ENCODE measurements around the gene WNT3. TPM values are rescaled to one million over a fixed set of nuclear protein-coding genes. Genes with fewer than 3 reads are reported as not detected.
"Not testable (repeated sequence)": the region's sequence is repeated elsewhere in the genome, so short reads cannot be mapped to it uniquely, and the experiment has no call there.

WNT3 gene
- polyA plus RNA-seq, 1 donor, result 2.4 TPM

DNA sequence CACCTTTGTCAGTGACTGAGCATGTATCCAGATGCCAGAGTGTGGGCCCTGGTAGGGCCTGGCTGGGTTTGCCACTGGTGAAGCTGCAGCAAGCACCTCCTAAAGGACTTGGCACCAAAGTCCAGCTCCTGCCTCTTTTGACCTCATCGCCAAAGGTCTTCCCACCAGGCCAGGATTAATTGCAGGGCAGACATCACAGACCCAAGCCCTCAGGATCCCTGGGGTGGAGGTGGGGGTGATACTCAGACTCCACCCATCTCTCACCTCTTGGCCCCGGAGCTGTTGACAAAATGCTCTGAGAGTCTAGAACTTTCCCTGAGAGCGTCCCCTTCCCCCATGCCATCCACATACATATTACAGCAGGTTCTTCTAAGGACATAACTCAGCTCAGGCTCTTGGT is 4.6 kb downstream of the WNT3 start:
- no peak for DNase-seq (ENCODE audit: low read depth)

DNA sequence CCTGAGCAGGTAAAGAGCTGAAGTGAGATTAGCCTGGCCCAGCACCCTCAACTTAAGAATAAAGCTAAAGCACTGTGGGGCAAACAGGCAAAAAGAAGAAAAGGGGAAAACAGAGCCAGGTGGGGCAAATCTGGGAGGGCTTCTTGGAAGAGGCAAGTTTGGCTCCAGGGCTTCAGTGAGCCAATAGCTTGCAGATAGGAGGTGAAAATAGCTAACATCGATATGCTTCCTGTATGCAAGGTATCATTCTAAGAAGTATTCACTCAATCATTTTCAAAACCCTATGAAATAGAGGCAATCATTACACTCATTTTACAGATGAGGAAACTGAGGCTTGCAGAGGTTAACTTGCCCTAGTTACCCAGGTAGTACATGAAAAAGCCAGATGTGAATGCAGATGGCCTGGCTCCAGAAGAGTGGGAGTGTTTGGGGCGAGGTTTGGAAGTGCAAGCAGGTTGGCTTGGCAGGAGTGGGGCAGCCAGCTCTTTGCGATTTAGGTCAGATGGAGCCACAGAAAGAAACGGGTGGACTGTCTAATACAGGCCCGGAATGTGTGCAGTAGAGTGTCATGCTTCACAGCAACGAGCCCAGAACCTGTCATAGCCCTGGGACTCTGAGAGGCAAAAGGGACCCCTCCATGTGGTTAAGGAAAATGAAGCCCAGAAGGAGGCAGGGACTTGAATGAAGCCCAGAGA is 5.7 kb downstream of the WNT3 start:
- DNase-seq (ENCODE audit: low read depth), result no peak

DNA sequence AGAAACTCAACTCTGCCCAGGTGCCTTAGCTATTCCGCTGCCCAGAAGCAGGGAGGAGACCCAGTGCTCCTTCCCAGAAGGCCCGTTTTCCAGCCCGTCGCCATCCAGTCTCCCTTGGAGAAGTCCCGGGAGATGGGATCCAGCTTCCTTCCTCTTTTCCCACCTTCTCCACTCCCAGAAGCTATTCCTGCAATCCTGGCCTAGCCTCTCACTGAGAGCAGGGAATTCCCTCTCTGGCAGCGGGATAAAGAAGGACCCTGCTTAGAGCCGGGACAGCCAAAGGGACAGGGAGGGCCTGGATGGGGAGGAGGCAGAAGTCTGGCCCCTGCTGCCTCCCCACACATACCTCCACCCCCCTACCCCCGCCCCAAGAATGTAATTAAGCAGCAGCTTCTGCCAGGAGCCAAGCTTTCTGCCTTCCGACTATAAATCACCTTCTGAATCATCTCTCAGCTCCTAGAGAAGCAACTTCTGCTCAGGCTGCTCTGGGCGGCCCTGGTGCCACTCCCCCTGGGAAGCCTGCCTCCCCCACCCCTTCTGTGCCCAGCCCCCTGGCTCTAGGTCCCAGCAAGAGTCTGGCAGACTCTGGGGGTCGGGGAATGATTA is 6.4 kb downstream of the WNT3 start:
- DNase-seq (ENCODE audit: low read depth), result no peak

DNA sequence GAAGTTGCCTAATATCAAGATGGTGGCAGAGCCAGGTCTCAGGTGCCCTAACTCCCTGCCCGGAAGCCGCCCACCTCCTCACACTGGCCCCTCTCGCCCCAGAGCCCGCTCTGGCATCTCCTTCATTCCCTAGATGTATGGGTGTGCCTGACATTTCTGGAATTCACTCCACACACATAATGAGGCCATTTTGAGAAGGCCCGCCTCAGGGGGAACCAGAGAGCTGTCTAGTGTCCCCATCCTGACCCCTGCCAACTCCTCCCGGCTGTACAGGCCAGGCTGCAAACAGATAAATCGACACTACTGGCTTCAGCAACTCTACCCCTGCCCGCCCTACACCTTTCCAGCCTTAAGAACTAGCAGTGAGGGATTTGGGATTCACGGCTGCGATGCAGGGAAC is 7.7 kb downstream of the WNT3 start:
- no peak for DNase-seq (ENCODE audit: low read depth)

DNA sequence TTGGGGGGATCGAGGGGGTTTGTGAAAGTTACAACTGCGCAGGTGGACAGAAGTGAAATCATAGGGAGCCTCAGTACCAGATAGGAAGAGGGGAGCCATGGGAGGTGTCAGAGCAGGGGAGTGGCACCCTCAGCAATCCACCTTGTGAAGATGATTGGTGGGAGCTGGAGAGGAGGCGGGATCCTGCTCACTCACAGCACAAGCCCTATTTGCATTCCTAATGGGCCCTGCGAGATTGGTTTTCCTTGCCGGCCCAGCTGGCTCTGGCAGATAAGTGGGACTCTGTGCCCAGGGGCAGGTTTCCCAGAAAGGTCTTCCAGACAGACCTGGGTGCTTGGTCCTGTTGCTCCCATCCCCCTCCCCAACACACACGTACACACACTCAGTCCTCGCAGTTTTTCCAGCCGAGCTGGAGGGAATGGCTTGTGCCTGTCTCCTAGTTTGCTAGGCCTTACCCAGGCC is 9.4 kb downstream of the WNT3 start:
- DNase-seq (ENCODE audit: low read depth), result no peak

DNA sequence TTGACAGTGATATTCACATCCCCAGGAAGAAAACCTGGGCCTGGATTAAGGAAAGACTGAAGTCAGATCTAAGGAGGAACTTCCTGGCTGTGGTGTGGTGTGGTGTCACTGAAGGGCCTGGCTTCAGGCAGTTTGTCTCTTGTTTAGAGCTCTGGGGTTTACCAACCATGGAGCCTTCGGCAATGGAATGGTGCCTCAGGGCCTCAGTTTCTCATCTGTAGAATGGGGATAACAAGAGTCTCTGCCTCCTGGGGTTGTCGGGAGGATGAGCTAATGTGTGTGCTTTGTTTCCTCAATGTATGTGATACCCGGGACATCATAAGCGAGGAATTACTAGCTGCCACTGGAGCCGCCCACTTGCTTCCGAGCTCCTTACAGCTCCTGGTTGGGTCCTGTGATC is 12.7 kb downstream of the WNT3 start:
- DNase-seq (ENCODE audit: low read depth), result no peak

DNA sequence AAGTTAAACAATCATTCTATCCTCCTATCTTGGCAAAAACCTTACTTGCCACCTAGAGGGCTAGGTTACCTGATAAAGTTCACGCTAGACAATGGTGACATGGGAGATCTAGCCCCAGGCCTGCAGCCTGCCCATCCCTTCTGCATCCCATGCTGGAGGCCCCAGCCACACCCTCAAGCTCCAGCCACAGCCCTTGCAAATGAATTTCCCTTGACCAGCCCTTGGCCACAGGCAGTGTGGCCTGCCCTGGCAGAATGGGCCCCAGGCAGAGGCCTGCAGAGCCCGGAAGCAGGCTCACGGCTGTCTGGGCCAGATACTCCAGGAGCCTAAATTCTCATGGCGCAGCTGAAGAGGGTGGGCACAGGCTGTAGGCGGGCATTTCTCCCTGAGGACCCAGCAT is 14.9 kb downstream of the WNT3 start:
- no peak for DNase-seq (ENCODE audit: low read depth)

DNA sequence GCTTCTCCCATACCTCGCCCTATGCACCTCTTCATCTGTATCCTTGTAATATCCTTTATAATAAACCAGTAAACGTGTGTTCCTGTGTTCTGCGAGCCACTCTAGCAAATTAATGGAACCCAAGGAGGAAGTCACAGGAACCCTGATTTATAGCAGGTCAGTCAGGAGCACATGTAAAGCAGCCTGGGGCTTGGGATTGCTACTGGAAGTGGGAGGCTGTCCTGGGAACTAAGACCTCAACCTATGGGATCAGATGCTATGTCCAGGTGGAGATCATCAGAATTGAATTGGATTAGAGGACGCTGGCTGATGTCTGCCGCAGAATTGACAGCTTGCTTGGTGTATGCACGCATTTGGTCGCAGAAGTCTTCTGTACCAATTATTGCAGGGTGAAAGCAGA is 15.7 kb downstream of the WNT3 start:
- DNase-seq (ENCODE audit: low read depth), result no peak

DNA sequence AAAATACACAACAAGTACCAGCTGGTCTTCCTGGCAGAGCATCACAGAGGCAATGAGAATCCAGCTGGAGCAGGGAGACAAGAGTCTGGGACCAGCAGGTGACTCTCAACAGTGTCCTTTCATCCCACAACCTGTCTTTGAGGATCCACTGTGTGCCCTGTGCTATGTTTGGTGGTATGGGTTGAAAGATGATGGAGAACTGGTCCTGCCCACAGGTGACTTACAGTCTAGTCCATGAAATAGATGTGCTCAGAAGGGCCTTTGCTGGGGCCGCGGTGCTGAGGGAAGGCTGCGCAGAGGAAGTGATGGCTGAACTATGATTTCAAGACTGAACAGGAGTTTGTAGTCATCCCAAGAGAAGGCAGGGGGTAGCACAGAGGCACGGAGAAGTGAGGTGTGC is 17.9 kb downstream of the WNT3 start:
- no peak for DNase-seq (ENCODE audit: low read depth)

DNA sequence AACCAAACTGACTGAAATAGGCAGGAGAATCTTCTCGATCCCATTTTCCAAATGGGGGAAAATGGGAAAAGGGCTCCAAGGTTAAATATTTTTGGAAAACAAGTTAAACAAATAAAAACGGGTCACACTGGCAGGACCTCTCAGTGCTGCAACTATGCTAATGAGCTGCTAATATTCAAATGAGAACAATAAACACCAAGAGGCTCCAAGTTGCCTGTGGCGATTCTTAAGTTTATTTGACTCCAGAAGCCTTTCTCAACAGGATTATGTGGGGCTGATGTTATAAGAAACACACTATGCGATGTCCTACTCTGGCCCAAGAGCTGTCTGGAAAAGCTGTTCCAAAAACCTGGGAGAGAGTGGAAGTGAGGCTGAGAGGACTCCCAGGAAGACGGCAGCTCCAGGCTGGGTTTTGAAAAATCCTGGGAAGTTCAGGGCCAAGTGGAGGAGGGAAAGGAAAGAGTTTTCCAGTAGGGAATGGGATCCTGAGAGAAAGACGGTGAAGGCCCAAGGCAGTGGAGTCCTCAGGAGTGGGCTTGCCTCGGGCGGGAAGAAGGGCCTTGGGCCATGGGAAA is 21.4 kb downstream of the WNT3 start:
- no peak for DNase-seq (ENCODE audit: low read depth)

DNA sequence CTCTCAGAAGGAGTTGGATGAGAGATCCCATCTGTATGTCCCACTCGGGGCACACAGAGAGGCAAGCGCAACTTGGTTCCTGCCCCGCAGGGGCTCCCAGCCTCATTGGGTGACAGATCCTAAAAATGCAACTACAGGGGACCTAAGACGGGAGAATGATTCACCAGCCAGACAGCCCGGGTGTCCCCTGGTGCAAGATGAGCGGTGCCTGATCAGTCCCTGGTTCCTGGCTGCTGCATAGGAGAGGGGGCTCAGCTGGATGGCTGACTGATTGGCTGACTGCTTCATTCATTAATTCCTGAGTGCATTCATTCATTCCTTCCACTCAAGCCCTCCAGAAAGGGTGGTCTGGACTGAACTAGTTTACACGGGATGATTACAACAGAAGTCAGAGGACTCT is 22.0 kb downstream of the WNT3 start:
- DNase-seq (ENCODE audit: low read depth), result no peak

DNA sequence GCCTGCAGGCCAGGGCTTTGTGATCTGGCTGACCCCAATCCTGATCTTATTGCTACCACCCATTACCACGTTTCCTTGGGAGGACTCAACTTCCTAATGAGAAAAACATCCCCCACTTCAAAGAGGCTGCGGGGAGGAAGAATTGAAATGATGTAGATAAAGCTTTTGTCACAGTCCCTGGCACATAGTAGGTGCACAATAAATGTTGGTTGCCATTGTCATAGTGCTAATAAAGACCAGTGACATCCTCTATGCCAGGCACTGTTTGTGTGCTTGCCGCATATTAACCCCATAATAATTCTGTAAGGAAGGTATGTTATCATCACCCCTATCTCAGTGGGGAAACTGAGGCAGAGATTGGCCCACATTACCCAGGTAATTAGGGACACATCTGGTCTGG is 22.4 kb downstream of the WNT3 start:
- DNase-seq (ENCODE audit: low read depth), result no peak

DNA sequence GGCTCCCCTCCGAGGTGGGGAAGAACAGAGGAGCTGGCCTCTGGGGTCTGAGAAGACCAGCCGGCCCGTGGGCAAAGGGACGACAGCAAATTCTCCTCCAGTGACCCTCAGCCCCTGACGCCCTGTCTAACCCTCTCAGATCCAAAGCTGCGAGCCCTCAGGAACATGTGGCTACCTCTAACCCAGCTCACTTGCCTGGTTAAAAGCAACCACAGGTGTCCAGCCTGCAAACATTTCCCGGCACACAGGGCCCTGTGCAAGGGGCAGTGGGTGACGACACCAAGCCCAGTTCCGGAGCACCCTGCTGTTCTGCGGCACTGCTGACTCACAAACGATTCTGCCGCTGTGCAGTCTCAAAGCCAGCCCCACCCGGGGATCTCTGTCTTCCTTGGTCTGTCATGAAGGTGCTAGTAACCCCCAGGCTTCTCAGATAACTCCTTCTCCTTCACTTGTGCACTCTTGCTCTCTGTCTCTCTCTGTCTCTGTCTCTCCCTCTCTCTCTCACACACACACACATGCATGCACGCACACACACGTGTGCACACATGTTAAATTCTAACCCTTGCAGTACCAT is 23.0 kb downstream of the WNT3 start:
- DNase-seq (ENCODE audit: low read depth), result no peak

DNA sequence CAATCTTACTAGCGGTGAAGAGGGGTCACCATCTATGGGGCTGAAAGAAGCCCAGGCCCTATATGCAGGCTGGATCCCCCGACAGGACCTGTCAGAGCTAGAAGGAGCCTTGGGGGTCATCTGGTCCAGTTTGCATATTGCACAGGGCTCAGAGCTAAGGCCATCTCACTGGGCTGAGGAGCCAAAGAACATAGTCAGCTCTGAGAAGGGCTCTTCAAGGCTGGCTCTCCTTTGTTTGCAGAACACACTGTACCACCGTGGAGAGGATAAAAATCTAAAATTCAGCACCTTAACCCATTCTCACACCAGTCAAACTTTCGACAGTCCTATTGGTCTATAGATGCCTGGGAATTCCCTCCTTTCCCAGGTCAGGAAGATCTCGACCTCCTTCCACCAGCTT is 24.2 kb downstream of the WNT3 start:
- no peak for DNase-seq (ENCODE audit: low read depth)

DNA sequence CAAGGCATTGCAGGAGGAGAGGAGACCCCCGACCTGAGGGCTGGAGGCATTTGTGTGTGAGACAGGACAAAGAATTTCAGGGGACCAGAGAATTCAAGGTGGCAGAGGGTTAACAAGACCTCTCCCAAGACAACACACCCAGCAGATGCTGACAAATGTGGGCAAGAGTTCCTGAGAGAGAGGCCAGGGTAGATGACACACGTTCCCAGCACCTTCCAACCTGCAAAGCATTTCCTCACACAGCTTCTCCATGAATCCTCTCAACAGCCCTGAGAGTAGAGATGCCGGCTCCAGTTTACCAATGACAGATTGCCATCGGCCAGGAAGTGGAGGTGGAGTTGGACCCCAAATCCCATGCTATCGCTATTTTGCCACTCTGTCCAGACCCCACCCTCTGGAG is 25.0 kb downstream of the WNT3 start:
- DNase-seq (ENCODE audit: low read depth), result no peak

DNA sequence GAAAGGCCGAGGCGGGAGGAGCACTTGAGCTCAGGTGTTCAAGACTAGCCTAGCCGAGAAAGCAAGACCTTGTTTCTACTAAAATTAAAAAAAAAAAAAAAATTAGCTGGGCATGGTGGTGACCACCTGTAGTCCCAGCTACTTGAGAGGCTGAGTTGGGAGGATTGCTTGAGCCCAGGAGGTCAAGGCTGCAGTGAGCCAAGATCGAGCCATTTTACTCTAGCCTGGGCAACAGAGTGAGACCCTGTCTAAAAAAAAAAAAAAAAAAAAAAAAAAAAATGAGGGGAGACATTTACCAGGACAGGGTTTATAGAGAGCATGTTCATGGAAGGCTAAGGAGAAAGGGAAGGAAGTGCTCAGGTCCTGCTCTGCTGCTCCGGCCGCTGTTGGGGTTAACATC is 25.5 kb downstream of the WNT3 start:
- DNase-seq (ENCODE audit: low read depth), result not testable (repeated sequence)

DNA sequence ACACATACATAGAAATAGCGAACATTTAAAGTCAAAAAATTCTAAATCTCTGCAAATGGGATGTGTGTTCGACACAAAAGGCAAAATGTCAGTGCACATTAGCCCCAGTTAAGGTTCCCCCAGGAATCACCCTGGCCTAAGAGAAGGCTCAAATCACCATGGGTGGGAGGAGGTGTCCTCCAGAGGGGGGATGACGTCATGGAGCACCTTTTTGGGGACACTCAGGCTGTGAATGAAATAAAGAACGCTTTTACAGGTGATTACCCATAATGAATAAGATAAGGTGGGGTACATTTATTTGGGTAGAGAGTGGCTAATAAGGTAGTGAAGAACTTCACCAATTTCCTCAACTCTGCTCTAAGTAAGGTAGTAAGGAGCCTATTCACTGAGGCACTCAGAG is 26.4 kb downstream of the WNT3 start:
- no peak for DNase-seq (ENCODE audit: low read depth)

DNA sequence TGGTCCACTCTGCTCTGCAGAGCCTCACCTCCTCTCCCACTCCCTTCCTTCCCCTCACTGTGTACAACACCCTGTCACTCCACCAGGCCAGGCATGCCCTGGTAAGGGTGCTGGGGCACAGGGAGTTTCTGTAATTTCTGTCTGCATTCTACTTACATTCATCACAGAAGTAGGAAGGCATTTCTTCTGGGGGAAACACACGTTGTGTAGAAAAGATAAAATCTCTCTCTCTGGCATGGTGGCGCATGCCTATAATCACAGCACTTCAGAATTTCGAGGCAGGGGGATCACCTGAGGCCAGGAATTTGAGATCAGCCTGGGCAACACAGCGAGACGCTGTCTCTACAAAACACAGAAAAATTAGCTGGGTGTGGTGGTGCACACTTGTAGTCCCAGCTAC is 27.0 kb downstream of the WNT3 start:
- no peak for DNase-seq (ENCODE audit: low read depth)

DNA sequence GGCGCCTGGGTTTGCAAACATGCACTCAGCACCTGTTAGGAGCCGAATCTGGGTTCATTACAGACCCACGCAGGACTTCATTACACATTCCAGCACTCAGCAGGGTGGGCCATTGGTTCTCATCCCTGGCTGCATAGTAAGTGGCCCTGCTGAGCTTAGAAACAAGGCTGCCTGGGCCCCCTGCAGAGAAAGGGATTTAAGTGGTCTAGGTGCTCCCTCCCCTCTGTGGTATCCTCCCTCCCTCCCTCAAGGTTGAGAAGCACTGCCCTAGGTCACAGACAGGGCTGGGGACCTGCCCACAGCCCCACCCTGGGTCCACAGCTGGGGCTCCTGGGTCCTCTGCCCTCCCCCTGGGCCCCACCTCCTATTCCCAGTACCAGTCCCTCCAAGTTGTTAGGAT is 28.3 kb downstream of the WNT3 start:
- DNase-seq (ENCODE audit: low read depth), result no peak

DNA sequence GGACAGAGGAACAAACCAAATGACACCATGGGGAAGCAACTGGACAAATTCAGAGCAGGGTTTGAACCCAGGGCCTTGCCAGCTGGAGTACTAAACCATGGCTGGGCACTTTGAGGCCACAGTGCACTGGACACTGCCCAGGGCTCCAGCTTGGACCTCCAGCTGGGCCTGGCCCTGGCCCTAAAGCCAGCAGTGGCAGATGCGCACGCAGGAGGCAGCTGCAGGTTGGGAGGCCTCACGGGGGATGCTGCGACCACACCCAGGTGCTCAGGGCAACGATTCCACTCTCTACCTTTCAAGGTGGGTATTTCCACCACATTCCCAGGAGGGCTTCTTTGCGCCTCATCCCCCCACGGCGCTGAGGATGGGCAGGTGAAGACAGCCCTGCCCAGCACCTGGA is 28.9 kb downstream of the WNT3 start:
- DNase-seq (ENCODE audit: low read depth), result no peak

DNA sequence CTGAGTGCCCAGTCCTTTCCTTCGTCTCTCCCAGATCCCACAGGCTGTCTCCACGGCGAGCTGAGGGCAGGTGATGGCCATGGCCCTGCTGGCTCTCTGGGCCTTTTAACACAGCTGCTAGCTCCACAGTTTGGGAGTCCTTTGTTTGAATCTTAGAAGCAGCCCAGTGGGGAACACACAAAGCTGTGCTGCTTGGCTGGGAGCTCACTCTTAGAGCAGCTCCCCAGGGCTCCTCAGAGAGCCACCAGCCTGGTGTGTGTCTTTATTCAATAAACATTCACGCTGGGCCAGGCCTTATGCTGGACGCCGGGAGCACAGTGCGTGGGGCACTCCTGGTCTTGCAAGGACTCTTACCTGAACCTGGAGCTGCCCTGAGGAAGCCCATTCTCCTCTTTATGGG is 29.7 kb downstream of the WNT3 start:
- no peak for DNase-seq (ENCODE audit: low read depth)

DNA sequence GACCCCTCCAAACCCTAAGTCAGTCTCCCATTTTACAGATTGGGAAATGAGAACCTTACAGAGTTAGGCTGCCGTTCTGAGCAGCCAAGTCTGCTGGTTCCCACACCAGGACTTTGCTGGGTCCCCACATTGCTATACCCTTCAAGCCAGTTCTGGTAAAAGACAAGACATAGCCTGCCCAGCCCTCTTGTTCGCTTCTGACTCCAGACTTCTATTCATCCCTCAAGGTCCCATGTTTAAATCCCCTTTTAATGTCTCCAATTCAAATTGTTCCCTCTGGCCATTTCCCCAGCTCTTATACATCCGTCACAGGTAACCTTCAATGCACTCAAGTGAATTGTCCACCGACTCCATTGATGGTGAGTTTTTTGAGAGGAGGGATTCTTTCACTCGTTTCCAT is 30.2 kb downstream of the WNT3 start:
- DNase-seq (ENCODE audit: low read depth), result no peak

DNA sequence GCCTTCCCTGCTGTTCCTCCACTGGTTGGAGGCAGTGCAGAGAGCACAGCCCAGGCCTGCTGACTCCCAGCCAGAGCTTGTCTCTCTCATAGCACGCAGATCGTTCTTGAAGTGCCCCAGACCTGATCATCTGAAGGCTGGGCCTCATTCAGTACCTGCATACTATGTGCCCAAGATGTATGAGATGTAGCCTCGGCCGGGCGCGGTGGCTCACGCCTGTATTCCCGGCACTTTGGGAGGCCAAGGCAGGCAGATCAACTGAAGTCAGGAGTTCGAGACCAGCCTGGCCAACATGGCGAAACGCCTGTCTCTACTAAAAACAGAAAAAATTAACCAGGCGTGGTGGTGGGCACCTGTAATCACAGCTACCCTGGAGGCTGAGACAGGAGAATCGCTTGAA is 31.0 kb downstream of the WNT3 start:
- no peak for DNase-seq (ENCODE audit: low read depth)
